ENCODE measurements around the gene RABGAP1L.
"Not testable (repeated sequence)": the region's sequence is repeated elsewhere in the genome, so short reads cannot be mapped to it uniquely, and the experiment has no call there.

RABGAP1L gene

GRCh38 chr1:174623324-174624035 lies 464.2 kb downstream of the RABGAP1L start:
- DNase-seq = no peak

- DNase-seq = no peak
These were observed 467.0 kb downstream of the RABGAP1L start for GRCh38 chr1:174626031-174627025.

- no peak for DNase-seq
These were observed 478.2 kb downstream of the RABGAP1L start for GRCh38 chr1:174637487-174637886.

- no peak for DNase-seq
These were observed 480.1 kb downstream of the RABGAP1L start for GRCh38 chr1:174639461-174639860.

- DNase-seq = no peak
These were observed 481.5 kb downstream of the RABGAP1L start for GRCh38 chr1:174640783-174641182.

GRCh38 chr1:174642393-174642792 lies 483.1 kb downstream of the RABGAP1L start:
- no peak for DNase-seq

GRCh38 chr1:174643206-174643605 lies 483.9 kb downstream of the RABGAP1L start:
- no peak for DNase-seq

GRCh38 chr1:174649572-174649971 lies 490.3 kb downstream of the RABGAP1L start:
- not testable (repeated sequence) for DNase-seq

- DNase-seq = no peak
These were observed 493.4 kb downstream of the RABGAP1L start for GRCh38 chr1:174652569-174653280.

- no peak for DNase-seq
These were observed 495.2 kb downstream of the RABGAP1L start for GRCh38 chr1:174654560-174654959.

- DNase-seq = no peak
These were observed 497.2 kb downstream of the RABGAP1L start for GRCh38 chr1:174656409-174657059.

GRCh38 chr1:174657411-174657810 lies 498.1 kb downstream of the RABGAP1L start:
- no peak for DNase-seq

- DNase-seq = no peak
These were observed 498.6 kb downstream of the RABGAP1L start for GRCh38 chr1:174657893-174658292.

- no peak for DNase-seq
These were observed 500.5 kb downstream of the RABGAP1L start for GRCh38 chr1:174659823-174660222.

- no peak for DNase-seq
These were observed 501.2 kb downstream of the RABGAP1L start for GRCh38 chr1:174660476-174660875.

GRCh38 chr1:174663358-174663757 lies 504.0 kb downstream of the RABGAP1L start:
- DNase-seq = no peak

GRCh38 chr1:174666248-174666647 lies 506.9 kb downstream of the RABGAP1L start:
- no peak for DNase-seq

- no peak for DNase-seq
These were observed 512.5 kb downstream of the RABGAP1L start for GRCh38 chr1:174671826-174672225.

GRCh38 chr1:174676856-174677255 lies 517.5 kb downstream of the RABGAP1L start:
- no peak for DNase-seq

GRCh38 chr1:174678657-174679056 lies 519.3 kb downstream of the RABGAP1L start:
- DNase-seq = no peak

GRCh38 chr1:174680101-174680500 lies 520.8 kb downstream of the RABGAP1L start:
- DNase-seq = no peak

GRCh38 chr1:174682419-174683008 lies 523.2 kb downstream of the RABGAP1L start:
- no peak for DNase-seq

Measured in suppressor macrophage treated with lipopolysaccharide for 4 hours (primary cell).